Left forelimb (tissue), 1 donor: ENCODE results near the gene ADCK2.
"Not testable (repeated sequence)": the region's sequence is repeated elsewhere in the genome, so short reads cannot be mapped to it uniquely, and the experiment has no call there.

ENCODE experiments used
- DNase-seq: peaks from one replicate; pipeline ENCODE4 v3.0.0-alpha.2; 2018; ENCODE audit warnings: low spot score

ADCK2 gene

DNA sequence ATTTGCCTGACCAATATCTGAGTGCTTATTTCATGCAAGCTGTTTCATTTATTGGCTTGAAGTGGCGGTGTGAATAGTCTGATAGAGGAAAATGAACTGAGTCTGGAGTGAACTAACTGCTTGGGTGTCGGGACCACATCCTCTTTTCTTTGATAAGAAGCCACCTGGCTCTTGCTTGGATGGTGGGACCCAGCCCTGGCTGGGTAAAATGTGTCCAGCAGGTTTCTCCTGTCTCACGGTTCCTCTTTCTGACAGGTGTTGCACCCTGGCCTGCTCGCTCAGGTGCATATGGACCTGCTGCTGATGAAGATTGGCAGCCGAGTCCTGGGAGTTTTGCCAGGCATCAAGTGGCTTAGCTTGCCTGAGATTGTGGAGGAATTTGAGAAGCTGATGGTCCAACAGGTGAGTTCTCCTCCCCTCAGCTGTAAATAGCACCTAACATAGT, 1.6 kb downstream of the ADCK2 start:
- DNase-seq: no peak

DNA sequence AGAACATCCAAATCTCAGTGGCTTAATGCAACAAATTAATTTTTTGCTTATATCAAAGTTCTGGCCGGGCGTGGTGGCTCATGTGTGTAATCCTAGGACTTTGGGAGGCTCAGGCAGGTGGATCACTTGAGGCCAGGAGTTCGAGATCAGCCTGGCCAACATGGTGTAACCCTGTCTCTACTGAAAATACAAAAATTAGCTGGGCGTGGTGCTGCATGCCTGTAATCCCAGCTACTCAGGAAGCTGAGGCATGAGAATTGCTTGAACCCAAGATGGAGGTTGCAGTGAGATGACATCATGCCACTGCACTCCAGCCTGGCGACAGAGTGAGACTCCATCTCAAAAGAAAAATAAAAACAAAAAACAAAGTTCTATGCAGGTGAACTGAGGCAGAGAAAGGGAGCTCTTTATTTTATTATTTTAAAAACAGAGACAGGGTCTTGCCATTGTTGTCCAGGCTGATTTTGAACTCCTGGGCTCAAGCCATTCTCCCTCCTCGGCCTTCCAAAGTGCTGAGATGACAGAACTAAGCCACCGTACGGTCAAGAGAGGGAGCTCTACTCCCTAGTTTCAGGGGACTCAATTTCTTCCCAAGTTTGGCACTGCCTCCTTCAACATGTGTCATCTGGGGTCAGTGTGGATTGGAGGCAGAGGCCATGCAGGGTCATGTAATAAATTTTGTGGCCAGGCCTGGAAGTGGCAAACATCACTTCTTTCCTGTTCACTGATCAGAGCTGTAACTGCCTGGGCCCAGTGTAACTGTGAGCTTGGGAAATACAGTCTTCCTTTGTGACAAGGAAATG, 2.4 kb downstream of the ADCK2 start:
- DNase-seq: no peak

DNA sequence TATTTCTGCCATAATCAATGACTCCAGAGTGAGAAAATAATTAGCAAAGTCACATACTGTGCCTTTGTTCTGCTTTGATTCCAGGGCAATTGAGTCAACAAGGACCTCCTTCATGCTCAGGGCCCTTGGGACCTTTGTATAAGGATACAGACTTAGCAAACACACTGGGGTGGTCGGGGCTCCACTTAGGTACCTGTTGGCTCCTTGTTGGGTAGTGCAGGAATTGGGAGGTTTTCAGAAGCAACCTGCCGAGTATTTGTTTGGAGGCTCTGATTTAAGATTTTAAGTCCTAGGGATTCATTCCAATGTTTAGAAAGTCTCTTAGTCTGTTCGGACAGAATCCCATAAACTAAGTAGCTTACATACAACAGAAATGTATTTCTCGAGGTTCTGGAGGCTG, 3.0 kb downstream of the ADCK2 start:
- DNase-seq: no peak

DNA sequence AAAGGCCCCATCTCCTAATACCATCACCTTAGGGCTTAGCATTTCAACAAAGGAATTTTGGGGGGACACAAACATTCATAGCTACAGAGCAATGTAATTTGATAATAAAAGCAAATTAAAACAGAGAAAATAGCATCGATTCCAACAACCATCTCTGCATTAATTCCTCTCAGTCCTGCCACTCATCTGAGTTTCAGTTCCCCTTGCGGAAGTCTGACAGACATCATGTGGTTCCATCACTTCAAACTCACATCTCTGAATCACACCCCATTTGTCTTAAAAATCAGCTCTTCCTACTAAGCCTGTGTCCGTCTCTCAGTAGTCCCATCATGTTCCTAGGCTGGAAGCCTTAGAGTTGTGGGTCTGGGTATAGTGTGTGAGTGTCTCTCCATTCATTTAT, 3.6 kb downstream of the ADCK2 start:
- no peak for DNase-seq

DNA sequence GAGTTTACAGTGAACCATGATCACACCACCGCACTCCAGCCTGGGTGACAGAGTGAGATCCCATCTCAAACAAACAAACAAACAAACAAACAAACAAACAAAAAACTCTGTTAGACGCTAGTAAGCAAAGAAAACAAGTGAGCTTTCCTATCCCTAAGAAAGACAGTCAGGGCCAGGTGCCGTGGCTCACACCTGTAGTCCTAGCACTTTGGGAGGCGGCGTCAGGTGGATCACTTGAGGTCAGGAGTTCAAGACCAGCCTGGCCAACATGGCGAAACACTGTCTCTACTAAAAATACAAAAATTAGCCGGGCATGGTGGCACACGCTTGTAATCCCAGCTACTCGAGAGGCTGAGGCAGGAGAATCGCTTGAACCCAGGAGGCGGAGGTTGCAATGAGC, 4.2 kb downstream of the ADCK2 start:
- not testable (repeated sequence) for DNase-seq

DNA sequence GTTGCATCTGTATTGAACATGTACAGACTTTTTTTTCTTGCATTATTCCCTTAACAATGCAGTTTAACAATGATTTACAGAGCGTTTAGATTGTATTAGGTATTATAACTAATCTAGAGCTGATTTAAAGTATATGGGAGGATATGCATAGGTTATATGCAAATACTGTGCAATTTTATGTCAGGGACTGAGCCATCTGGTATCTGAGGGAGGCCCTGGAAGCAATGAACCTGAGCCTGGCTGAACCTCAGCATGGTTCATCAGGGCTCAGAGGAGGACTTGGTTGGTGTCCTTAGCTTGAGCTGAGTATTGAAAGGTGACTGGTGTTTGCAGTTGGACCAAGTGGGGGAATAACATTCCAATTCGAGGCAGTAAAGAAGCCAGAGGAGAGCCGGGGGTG, 4.8 kb downstream of the ADCK2 start:
- DNase-seq: no peak

DNA sequence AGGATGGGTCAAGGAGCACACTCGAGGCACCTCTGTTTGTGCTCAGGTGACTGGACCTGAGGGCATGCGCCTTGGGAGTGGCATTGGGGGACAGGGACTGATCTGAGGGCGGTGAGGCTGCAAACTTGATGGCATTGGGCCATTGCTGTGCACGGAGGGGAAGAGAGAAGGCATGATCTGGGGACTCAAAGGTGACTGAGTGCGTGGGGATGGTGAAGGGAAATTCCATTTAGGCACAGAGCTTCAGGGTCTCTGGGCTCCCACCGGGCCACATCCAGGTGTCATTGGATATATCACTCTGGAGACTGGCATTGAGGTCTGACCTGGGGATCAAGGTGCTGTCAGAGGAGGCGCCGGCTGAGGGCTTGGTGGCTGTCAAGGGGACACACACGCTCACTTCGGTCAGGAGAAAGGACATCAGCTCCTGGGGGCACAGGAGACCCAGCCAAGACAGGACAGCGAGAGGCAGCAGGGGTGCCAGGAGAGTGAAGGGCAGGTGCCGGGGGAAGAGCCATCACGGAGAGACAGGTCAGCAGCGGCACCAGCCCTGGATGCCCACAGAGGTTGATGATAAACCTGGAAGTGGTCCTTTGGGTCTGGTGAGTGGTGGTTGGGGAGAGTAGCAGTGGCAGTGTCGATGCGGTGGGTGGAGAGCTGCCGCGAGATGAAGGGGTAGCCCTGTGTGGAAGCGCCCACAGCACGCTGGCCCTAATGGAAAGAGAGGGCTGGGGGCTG, 5.5 kb downstream of the ADCK2 start:
- DNase-seq: no peak

DNA sequence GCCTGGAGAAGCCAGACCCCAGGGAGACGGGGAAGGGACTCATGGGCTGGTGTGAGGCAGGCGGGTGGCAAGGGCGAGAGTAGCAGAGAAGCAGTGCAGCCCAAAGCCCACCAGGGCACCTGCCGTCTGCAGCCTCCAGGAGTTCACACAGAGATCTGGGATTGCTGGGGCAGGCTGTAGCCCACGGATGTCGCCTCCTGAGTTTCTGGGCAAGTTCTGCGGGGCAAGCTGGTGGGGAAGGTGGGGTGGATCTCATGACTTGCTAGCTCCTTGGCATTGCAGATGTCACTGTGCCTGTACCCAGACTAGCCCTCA, 6.0 kb downstream of the ADCK2 start:
- DNase-seq: no peak

DNA sequence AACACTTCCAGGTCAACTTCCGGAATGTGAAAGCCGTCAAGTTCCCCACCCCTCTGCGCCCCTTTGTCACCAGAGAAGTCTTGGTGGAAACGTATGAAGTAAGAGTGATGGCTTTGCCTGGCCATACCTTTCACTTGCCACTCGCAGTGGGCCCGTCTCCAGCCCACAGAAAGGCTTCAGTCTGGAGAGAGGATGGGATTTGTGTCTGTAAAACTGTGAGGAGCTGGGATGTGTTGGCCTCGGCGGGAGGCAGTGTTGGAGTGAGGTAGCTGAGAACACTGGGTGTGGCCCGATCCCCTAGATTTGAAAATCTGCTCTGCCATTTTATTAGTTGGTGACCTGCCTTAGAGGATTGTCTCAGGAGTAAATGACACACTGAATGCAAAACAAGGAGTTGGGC, 6.4 kb downstream of the ADCK2 start:
- no peak for DNase-seq

DNA sequence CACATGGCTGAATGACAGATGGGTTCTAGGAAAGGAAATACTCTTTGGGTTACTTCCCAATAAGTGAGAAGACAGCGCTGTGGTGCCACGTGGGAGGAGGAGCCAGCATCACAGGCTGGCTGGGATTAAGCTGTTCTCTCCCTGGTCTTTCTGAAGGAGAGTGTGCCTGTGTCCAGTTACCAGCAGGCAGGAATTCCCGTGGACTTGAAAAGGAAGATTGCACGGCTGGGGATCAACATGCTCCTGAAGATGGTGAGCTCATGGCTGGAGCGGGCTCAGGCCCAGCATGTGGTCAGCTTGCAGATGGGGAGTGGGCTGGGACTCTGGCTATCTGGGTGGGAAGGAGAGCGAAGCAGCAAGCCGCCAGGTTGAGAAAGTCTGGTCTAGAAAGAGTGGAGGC, 8.1 kb downstream of the ADCK2 start:
- DNase-seq: no peak

DNA sequence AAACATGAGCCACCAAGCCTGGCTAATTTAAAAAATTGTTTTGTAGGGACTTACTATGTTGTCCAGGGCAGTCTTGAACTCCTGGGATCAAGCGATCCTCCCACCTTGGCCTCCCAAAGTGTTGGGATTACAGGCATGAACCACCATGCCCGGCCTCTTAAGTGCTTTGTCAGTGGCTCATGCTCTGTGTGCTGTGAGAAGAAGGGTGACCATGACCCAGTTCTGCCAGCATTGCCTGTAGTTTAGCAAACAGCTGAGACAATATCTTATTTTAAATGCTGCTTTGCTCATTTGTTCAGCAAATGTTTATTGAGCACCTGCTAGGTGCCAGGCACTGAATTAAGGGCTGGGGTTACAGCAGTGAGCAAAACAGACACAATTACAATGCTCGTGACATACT, 9.0 kb downstream of the ADCK2 start:
- no peak for DNase-seq

DNA sequence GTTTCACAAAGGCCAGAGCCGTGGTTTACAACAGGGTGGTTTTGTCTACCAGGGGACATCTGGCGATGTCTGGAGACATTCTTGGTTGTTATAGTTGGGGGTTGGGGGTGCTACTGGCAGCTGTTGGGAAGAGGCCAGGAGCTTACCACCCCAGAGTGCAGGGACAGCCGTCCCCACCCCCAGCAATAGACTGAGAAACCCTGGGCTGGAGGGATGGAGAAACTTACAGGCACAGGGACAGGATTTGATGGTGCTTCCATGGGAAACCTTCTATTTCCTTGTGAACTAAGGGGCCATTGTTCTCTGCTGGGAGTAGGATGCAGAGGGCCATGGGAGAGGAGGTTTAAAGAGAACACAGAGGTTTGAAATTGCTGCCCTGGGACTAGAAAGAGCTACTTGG, 10.9 kb downstream of the ADCK2 start:
- no peak for DNase-seq

DNA sequence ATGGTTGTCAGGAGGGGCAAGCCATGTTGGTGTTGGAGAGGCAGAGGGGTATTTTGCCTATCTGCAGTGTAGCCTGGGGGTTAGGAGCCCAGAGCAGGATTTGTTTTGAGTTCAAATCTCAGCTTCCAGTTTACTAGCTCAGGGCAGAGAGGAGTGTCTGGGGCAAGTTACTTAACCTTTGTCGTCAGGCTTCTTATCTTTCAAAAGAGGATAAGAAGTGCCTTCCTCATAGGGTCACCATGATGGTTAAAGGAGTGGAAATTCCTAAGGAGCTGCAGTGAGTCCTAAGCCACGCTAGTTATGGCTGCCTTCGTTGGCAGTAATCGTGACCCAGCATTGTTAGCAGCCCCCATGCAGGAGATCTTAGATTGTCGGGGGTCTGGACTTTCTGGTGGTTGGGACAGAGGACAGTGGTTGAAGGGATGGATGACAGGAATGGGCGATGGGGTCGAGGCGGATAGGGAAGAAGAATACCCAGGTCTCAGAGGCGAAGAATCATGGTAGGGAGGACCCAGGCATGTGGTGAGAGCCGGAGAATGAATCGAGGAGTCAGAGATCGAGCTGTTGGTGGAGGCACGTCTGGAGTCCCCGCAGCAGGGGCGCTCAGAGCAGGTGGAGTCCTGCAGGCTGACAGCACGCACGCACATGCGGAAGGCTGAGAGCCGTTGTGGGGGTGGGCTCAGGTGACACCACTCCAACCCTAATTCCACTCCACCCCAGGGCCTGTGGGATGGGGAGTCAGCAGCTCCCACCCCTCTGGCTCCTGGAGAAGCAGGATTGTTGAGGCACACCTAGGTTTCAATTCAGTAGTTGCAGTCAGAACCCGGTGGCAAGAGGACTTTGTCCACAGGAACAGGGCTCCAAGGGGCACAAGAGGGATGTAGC, 11.6 kb downstream of the ADCK2 start:
- DNase-seq: no peak

DNA sequence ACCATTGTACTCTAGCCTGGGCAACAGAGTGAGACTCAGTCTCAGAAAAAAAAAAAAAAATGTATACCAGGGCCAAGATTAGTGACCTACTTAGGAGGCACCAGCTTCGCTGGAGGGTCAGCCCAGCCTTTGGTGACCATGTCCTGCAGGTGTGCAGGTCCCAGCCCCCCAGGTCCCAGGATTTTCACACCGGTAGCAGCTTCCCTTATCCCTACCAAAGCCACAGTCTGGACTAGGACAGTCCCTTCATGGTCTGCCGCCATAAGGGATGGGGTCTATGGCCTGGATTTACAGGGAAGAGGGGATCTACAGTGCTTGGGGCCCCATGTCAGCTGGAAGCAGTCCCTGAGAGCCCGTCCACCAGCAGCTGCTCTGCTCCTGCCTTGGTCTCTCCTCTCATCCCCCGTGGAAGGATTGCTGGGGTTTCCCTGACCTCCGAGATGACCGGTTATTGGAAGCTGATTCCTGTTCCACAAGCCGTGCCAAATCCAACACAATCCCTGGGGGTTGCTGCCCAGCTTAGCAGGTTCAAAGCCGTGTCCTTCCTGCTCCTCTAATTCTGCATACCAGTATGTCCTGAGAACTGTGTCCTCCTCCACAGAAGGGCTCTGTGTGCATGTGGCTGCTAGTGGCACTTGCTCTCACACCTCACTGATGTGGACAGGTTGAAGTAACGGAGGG, 12.8 kb downstream of the ADCK2 start:
- DNase-seq: no peak

DNA sequence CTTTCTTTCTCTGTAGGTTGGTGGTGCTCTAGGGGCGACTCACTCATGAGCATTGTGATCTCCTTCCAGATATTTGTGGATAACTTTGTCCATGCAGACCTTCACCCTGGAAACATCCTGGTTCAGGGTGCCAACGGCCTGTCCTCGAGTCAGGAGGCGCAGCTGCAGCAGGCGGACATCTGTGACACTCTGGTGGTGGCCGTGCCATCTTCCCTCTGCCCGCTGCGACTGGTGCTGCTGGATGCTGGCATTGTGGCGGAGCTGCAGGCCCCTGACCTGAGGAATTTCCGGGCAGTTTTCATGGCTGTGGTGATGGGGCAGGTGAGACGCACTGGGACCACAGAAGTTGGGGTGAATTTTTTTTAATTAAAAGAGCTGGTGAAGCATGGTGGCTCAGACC, 14.2 kb downstream of the ADCK2 start:
- DNase-seq: no peak

DNA sequence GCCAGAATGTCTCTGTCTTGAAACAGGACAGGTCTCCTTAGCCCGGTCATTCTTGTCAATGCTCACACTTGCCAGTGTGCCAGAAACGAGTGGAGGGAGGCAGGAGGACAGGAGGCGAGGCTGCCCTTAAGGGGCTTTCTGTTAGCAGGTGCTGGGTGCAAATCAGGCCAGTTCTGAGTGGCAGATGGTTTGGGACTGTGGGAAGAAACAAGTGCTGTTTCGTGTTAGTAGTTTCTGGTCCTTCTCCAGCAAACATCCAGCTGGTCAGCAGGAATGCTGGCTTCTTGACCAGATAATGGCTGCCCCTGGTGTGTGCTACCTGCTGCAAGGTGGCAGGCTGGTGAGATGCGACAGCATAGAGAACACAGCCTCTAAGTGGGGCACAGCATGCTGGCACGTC, 15.6 kb downstream of the ADCK2 start:
- no peak for DNase-seq

DNA sequence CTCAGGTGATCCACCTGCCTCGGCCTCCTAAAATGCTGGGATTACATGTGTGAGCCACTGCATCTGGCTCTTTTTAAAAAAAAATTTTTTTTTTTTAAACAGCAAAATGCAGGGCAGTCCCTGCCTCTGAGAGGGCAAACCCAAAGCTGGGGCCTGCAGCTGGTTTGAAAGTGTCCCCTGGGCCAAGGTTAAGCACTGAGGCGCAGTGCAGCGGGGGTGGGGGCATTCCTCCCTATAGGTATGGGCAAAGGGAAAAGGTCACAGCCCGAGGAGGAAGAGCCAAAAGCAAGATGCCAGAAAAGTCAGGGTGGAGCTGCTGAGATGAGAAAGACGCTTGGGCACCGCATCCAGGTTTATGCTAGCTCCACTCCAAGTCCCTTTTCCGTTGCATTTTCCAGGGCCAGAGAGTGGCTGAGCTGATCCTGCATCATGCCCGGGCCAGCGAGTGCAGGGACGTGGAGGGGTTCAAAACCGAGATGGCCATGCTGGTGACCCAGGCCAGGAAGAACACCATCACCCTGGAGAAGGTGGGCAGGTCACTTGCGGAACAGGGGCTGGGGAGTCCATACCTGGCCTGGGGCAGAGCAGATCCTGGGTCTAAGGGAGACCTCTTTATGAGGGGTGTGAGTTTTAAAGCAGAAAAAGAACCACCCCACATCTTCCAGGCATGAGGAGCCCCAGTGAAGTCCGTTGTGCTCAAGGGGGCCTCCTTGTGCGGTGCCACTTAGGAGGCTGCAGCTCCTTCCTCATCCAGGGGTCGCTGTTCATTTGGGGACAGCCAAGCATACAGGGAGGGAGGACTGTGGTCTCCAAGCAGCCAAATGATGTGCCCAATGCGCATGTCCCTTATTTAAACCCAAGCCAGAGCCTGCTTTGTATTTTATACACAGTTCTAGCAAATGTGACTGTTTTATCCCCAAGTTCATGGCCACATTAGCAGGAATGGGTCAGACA, 16.7 kb downstream of the ADCK2 start:
- no peak for DNase-seq

DNA sequence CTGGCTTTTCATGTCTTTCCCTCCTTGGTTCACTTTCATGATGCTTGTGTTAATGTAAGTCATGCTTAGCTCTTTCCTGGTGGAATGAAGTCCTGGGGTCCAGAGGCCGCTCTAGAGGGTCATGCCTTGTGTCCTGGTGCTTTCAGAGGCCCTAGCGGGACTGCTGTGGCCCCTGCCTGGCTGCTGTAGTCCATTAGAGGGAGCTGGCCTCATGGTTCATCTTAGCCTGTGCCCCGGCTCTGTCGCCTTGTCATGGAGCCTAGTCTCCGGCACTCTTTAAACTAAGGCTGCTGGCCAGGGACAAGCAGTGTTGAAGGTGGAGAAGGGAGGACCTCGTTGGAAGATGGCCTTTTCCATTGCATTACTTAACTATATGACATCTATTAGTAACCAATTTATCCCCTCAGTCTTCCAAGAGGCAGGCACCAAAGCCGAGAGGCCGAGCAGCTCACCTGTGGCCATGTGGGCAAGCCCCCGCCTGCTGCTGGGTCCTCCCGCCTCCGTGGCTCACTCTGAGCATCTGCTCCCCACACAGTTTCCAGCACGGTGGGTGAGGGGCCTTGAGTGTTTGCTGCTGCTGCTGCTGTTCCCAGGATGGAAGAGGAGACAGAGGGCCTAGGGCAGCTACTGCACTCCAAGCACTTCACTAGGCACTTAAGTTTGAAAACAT, 18.8 kb downstream of the ADCK2 start:
- no peak for DNase-seq

DNA sequence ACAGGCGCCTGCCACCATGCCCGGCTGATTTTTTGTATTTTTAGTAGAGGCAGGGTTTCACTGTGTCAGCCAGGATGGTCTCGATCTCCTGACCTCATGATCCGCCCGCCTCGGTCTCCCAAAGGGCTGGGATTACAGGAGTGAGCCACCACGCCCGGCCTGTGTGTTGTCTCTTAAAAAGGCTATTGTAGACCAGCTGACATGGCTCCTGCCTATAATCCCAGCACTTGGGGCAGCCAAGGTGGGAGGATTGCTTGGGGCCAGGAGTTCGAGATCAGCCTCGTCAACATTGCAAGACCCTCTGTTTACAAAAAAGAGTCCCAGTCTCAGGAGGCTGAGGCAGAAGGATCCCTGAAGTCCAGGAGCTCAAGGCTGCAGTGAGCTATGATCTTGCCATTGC, 21.1 kb downstream of the ADCK2 start:
- DNase-seq: not testable (repeated sequence)

DNA sequence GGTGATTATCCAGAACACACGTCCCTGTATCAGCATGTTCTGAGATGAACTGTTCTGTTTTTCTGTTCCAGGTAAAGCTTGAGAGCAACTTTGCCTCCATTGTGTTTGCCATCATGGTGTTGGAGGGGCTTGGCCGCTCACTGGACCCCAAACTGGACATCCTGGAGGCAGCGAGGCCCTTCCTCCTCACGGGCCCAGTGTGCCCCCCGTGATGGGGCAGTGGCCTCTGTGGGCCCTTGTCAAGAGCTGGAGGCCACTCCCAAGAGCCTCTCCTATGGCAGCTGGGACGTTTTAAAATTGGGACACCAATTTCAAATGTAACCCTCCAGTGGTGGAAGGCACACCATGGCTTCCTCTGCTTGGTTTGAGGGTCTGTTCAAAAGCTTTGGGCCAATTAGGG, 21.8 kb downstream of the ADCK2 start:
- no peak for DNase-seq

DNA sequence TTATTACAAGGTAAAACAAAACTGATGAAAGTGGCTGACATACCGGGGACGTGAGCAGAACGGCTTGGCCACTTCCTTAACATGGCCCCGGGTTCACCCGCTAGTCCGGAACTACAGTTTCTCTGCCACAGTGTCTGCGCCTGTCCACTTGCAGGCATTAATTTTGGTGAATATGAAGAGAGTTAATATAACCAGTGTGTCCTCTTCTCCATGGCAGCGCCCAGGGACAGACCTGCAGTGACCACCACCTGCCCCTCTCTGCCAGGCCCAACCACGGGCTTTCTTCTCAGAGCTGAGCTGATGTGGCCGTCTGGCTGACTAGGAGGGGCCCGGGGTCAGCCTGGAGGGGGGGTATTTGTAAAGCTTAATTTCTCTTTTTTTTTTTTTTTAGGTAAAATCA, 22.6 kb downstream of the ADCK2 start:
- DNase-seq: no peak
